ENCODE measurements around the gene PDK1.

GRCh38 chr2:172549131-172549530, 6.8 kb upstream of the PDK1 start:
- TF ChIP-seq CTCF (IDR thresholded peaks at IDR 0.05) = no peak
- TF ChIP-seq, protein P1, sequence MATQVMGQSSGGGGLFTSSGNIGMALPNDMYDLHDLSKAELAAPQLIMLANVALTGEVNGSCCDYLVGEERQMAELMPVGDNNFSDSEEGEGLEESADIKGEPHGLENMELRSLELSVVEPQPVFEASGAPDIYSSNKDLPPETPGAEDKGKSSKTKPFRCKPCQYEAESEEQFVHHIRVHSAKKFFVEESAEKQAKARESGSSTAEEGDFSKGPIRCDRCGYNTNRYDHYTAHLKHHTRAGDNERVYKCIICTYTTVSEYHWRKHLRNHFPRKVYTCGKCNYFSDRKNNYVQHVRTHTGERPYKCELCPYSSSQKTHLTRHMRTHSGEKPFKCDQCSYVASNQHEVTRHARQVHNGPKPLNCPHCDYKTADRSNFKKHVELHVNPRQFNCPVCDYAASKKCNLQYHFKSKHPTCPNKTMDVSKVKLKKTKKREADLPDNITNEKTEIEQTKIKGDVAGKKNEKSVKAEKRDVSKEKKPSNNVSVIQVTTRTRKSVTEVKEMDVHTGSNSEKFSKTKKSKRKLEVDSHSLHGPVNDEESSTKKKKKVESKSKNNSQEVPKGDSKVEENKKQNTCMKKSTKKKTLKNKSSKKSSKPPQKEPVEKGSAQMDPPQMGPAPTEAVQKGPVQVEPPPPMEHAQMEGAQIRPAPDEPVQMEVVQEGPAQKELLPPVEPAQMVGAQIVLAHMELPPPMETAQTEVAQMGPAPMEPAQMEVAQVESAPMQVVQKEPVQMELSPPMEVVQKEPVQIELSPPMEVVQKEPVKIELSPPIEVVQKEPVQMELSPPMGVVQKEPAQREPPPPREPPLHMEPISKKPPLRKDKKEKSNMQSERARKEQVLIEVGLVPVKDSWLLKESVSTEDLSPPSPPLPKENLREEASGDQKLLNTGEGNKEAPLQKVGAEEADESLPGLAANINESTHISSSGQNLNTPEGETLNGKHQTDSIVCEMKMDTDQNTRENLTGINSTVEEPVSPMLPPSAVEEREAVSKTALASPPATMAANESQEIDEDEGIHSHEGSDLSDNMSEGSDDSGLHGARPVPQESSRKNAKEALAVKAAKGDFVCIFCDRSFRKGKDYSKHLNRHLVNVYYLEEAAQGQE (IDR thresholded peaks at IDR 0.05; ENCODE audit: insufficient read depth in 1 of 2, low read depth in 2 of 2, low read length in 1 of 2) = no peak
